KOPT-K1 (cell line): ENCODE measurements around the gene ST3GAL6.

Source experiments
- H3K27ac ChIP-seq: fragments of 200-600 bp; sonication (generic); 2 replicates; pipeline ENCODE4 v1.5.1; 2016; ENCODE audit warnings: antibody characterized with exemption, mild to moderate bottlenecking, low read depth, low read length; ENCODE audit not compliant: poor library complexity, severe bottlenecking
- H3K36me3 ChIP-seq: fragments of 200-600 bp; sonication (generic); 2 replicates; pipeline ENCODE4 v1.5.1; 2017; ENCODE audit warnings: antibody characterized with exemption, mild to moderate bottlenecking, low read length, moderate library complexity; ENCODE audit not compliant: insufficient read depth
- H3K9me3 ChIP-seq: fragments of 200-600 bp; sonication (generic); 2 replicates; pipeline ENCODE4 v1.5.1; 2017; ENCODE audit warnings: antibody characterized with exemption, low read length, mild to moderate bottlenecking; ENCODE audit not compliant: insufficient read depth, poor library complexity, severe bottlenecking

The ST3GAL6 gene

GRCh38 chr3:98733053-98733811, 29.9 kb upstream of the ST3GAL6 start:
- no peaks in the 10 kb centered on the region for H3K36me3 ChIP-seq
- peak overlapping the region; percentile 6 for H3K27ac ChIP-seq

GRCh38 chr3:98733812-98734281, 29.3 kb upstream of the ST3GAL6 start:
- no peak overlapping the region for H3K27ac ChIP-seq
- no peaks in the 10 kb centered on the region for H3K36me3 ChIP-seq
- H3K9me3 ChIP-seq, result no peaks in the 10 kb centered on the region

More at GRCh38 chr3:98733053-98733811, 29.9 kb upstream of the ST3GAL6 start:
- no peaks in the 10 kb centered on the region for H3K9me3 ChIP-seq

GRCh38 chr3:98734306-98734705, 28.8 kb upstream of the ST3GAL6 start:
- Histone ChIP-seq H3K27ac (no peak overlapping the region), H3K9me3 (no peaks in the 10 kb centered on the region), H3K36me3 (no peaks in the 10 kb centered on the region)

GRCh38 chr3:98734735-98735134, 28.4 kb upstream of the ST3GAL6 start:
- no peaks in the 10 kb centered on the region for H3K36me3 ChIP-seq
- no peak overlapping the region for H3K27ac ChIP-seq
- no peaks in the 10 kb centered on the region for H3K9me3 ChIP-seq

GRCh38 chr3:98735296-98735695, 27.8 kb upstream of the ST3GAL6 start:
- H3K9me3 ChIP-seq, result no peaks in the 10 kb centered on the region
- no peaks in the 10 kb centered on the region for H3K36me3 ChIP-seq
- H3K27ac ChIP-seq, result no peak overlapping the region

GRCh38 chr3:98735761-98736269, 27.3 kb upstream of the ST3GAL6 start:
- Histone ChIP-seq H3K9me3 (no peaks in the 10 kb centered on the region), H3K27ac (no peak overlapping the region), H3K36me3 (no peaks in the 10 kb centered on the region)

GRCh38 chr3:98737301-98737700, 25.8 kb upstream of the ST3GAL6 start:
- no peaks in the 10 kb centered on the region for H3K36me3 ChIP-seq
- no peaks in the 10 kb centered on the region for H3K9me3 ChIP-seq
- H3K27ac ChIP-seq, result no peak overlapping the region

GRCh38 chr3:98739266-98739665, 23.9 kb upstream of the ST3GAL6 start:
- no peak overlapping the region for H3K27ac ChIP-seq
- H3K9me3 ChIP-seq, result no peaks in the 10 kb centered on the region
- H3K36me3 ChIP-seq, result no peaks in the 10 kb centered on the region

- H3K27ac ChIP-seq, result no peak overlapping the region
- no peaks in the 10 kb centered on the region for H3K36me3 ChIP-seq
Measured at GRCh38 chr3:98740324-98740723, 22.8 kb upstream of the ST3GAL6 start.

GRCh38 chr3:98741121-98741716, 21.9 kb upstream of the ST3GAL6 start:
- Histone ChIP-seq H3K36me3 (no peaks in the 10 kb centered on the region), H3K9me3 (no peaks in the 10 kb centered on the region), H3K27ac (no peak overlapping the region)

More at GRCh38 chr3:98740324-98740723, 22.8 kb upstream of the ST3GAL6 start:
- H3K9me3 ChIP-seq, result no peaks in the 10 kb centered on the region

- Histone ChIP-seq H3K27ac (no peak overlapping the region), H3K36me3 (no peaks in the 10 kb centered on the region), H3K9me3 (no peaks in the 10 kb centered on the region)
Measured at GRCh38 chr3:98743071-98743470, 20.1 kb upstream of the ST3GAL6 start.

GRCh38 chr3:98744283-98744682, 18.9 kb upstream of the ST3GAL6 start:
- Histone ChIP-seq H3K36me3 (no peaks in the 10 kb centered on the region), H3K9me3 (no peaks in the 10 kb centered on the region), H3K27ac (no peak overlapping the region)

- no peaks in the 10 kb centered on the region for H3K9me3 ChIP-seq
- H3K27ac ChIP-seq, result no peak overlapping the region
- H3K36me3 ChIP-seq, result no peaks in the 10 kb centered on the region
Measured at GRCh38 chr3:98745718-98746117, 17.4 kb upstream of the ST3GAL6 start.

GRCh38 chr3:98746122-98746521, 17.0 kb upstream of the ST3GAL6 start:
- Histone ChIP-seq H3K27ac (no peak overlapping the region), H3K36me3 (no peaks in the 10 kb centered on the region), H3K9me3 (no peaks in the 10 kb centered on the region)

GRCh38 chr3:98746882-98747281, 16.3 kb upstream of the ST3GAL6 start:
- Histone ChIP-seq H3K27ac (no peak overlapping the region), H3K9me3 (no peaks in the 10 kb centered on the region), H3K36me3 (no peaks in the 10 kb centered on the region)
